ENCODE data around the gene TTC28.

Gene TTC28

DNA sequence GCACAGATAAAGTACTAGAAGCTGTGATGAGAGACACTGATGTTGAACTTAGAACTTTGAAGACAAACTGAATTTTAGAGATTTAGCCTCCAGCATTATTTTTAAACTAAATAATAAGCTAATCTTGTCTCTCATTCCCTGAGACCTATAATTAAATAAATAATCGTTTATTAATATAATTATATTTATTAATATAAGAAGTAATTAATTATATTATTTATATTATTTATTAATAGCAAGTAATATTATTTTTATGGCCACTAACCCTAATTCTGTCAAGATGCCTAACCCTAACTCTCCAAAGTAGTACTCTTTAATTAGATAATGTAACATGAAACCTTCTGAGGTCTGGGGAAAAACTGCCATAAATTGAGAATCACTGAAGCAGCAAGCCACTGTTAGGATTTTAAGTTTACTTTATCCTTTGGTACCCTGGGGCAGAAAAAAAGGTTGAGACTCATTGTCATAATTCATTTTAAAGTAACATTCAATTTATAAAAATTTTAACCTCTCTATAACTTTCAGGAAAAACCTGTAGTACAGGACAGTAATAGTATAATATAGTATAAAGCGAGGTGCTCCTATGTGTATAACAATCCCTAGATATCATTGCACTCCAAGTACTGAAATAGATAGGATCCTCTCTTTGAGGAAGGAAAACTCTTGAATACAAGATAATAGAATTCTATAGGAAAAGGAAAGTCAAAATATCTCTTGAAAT is 85.4 kb downstream of the TTC28 start:
- no peak overlapping the region for H3K27ac ChIP-seq
- TF ChIP-seq, protein P1, sequence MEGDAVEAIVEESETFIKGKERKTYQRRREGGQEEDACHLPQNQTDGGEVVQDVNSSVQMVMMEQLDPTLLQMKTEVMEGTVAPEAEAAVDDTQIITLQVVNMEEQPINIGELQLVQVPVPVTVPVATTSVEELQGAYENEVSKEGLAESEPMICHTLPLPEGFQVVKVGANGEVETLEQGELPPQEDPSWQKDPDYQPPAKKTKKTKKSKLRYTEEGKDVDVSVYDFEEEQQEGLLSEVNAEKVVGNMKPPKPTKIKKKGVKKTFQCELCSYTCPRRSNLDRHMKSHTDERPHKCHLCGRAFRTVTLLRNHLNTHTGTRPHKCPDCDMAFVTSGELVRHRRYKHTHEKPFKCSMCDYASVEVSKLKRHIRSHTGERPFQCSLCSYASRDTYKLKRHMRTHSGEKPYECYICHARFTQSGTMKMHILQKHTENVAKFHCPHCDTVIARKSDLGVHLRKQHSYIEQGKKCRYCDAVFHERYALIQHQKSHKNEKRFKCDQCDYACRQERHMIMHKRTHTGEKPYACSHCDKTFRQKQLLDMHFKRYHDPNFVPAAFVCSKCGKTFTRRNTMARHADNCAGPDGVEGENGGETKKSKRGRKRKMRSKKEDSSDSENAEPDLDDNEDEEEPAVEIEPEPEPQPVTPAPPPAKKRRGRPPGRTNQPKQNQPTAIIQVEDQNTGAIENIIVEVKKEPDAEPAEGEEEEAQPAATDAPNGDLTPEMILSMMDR (IDR thresholded peaks at IDR 0.05), result no peak
- H3K4me1 ChIP-seq (ENCODE audit: control insufficient read depth in 1 of 2, insufficient read depth in 1 of 2, low read depth in 1 of 2, low read length in 1 of 2), result no peaks in the 10 kb centered on the region
- H3K9me3 ChIP-seq, result no peaks in the 10 kb centered on the region
- no peaks in the 10 kb centered on the region for H3K36me3 ChIP-seq
- no peaks in the 10 kb centered on the region for H3K27me3 ChIP-seq
- no peak overlapping the region for H3K4me3 ChIP-seq (ENCODE audit: low read depth in 1 of 2, low read length in 1 of 2)

DNA sequence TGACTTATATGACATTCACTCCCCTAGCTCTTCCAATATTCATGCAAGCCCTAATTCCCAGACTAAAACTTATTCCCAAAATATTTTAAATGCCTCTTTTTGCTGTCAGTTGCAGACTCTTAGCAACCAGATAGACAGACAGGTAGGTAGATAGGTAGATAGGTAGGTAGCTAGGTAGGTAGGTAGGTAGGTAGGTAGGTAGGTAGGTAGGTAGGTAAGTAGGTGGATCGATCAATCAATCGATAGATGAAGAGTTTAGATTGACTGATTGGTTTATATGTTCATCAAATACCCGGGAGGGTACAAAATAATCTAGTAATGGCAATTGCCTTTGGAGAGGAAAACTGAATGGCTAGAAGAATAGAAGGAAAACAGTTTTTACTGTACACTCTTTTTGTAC is 86.3 kb downstream of the TTC28 start:
- Histone ChIP-seq H3K9me3 (no peaks in the 10 kb centered on the region), H3K36me3 (no peaks in the 10 kb centered on the region), H3K27ac (no peak overlapping the region), H3K27me3 (no peaks in the 10 kb centered on the region), H3K4me1 (ENCODE audit: control insufficient read depth in 1 of 2, insufficient read depth in 1 of 2, low read depth in 1 of 2, low read length in 1 of 2) (no peaks in the 10 kb centered on the region), H3K4me3 (ENCODE audit: low read depth in 1 of 2, low read length in 1 of 2) (no peak overlapping the region)
- TF ChIP-seq, protein P1 (IDR thresholded peaks at IDR 0.05), result no peak

DNA sequence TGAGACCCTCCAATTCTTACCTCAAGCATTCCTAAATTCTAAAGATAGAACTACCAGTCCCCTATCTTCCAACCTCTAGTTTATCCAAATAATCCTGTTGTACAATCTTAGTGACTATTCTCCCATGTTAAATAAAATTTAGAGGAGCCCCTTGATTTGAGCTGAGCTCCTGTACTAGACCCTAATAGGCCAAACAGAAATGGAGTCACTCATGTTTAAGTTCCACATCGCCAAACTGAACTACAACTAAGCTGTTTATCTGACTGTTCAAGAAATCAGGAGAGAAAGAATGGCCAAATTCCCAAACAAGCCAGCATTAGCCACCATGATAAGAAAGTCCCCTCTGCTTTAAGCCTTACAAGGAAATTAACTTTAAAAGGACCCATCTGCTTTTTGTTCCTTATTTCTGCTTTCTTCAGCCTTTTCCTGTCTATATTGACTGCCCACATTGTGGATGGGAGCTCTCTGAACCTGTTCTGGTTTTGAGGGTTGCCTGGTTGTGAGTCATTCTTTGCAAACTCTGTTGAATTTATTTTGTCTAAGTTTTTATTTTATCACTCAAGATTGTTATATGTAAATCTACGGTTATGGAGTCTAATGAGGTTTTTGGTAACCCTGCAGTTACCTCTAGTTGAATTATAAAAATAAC is 90.4 kb downstream of the TTC28 start:
- Histone ChIP-seq H3K4me3 (ENCODE audit: low read depth in 1 of 2, low read length in 1 of 2) (no peak overlapping the region), H3K36me3 (no peaks in the 10 kb centered on the region), H3K9me3 (no peaks in the 10 kb centered on the region), H3K4me1 (ENCODE audit: control insufficient read depth in 1 of 2, insufficient read depth in 1 of 2, low read depth in 1 of 2, low read length in 1 of 2) (no peaks in the 10 kb centered on the region), H3K27me3 (no peaks in the 10 kb centered on the region), H3K27ac (no peak overlapping the region)
- TF ChIP-seq, protein P1 (IDR thresholded peaks at IDR 0.05), result no peak

DNA sequence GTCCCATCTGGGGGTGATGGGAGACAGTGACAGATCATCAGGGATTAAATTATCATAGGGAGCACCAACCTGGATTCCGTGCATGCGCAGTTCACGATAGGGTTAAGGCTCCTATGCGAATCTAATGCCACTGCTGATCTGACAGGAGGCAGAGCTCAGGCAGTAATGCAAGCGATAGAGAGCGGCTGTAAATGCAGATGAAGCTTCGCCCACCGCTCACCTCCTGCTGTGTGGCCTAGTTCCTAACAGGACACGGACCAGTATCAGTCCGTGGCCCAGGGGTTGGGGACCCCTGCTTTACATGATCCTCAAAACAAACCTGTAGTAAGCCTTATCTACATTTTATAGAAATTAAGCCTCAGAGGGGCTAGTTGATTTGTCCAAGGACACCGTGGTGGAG is 94.3 kb downstream of the TTC28 start:
- no peaks in the 10 kb centered on the region for H3K4me1 ChIP-seq (ENCODE audit: control insufficient read depth in 1 of 2, insufficient read depth in 1 of 2, low read depth in 1 of 2, low read length in 1 of 2)
- no peaks in the 10 kb centered on the region for H3K27me3 ChIP-seq
- no peak overlapping the region for H3K4me3 ChIP-seq (ENCODE audit: low read depth in 1 of 2, low read length in 1 of 2)
- no peaks in the 10 kb centered on the region for H3K9me3 ChIP-seq
- no peaks in the 10 kb centered on the region for H3K36me3 ChIP-seq
- H3K27ac ChIP-seq, result no peak overlapping the region
- TF ChIP-seq, protein P1 (IDR thresholded peaks at IDR 0.05), result no peak

DNA sequence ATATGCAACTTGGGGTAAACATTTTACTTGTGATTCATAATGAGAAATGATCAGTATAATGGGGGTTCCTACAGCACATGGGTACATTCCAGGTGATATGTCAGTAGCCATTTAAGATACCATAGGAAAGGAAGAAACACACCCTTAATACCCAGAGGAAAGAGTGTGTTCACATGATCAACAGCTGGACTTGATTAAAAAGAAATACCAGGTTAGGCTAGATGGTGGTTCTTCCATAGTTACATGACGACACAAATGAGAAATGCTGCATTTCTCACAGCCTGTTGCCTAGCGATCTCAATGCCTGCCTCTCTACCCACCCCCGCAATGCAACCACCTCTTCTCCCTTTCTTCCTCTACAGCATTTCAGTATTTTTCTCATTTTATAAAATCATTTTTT is 96.8 kb downstream of the TTC28 start:
- no peaks in the 10 kb centered on the region for H3K4me1 ChIP-seq (ENCODE audit: control insufficient read depth in 1 of 2, insufficient read depth in 1 of 2, low read depth in 1 of 2, low read length in 1 of 2)
- no peaks in the 10 kb centered on the region for H3K27me3 ChIP-seq
- no peaks in the 10 kb centered on the region for H3K9me3 ChIP-seq
- H3K4me3 ChIP-seq (ENCODE audit: low read depth in 1 of 2, low read length in 1 of 2), result no peak overlapping the region
- TF ChIP-seq, protein P1 (IDR thresholded peaks at IDR 0.05), result no peak
- H3K36me3 ChIP-seq, result no peaks in the 10 kb centered on the region
- no peak overlapping the region for H3K27ac ChIP-seq

Data from neutrophil (primary cell).